ENCODE results near the gene C10orf90.

- TF ChIP-seq, protein P1, sequence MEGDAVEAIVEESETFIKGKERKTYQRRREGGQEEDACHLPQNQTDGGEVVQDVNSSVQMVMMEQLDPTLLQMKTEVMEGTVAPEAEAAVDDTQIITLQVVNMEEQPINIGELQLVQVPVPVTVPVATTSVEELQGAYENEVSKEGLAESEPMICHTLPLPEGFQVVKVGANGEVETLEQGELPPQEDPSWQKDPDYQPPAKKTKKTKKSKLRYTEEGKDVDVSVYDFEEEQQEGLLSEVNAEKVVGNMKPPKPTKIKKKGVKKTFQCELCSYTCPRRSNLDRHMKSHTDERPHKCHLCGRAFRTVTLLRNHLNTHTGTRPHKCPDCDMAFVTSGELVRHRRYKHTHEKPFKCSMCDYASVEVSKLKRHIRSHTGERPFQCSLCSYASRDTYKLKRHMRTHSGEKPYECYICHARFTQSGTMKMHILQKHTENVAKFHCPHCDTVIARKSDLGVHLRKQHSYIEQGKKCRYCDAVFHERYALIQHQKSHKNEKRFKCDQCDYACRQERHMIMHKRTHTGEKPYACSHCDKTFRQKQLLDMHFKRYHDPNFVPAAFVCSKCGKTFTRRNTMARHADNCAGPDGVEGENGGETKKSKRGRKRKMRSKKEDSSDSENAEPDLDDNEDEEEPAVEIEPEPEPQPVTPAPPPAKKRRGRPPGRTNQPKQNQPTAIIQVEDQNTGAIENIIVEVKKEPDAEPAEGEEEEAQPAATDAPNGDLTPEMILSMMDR (IDR thresholded peaks at IDR 0.05): no peak
- TF ChIP-seq POLR2A (IDR thresholded peaks at IDR 0.05): no peak
These were observed 248.7 kb downstream of the C10orf90 start for GRCh38 chr10:126421756-126422256.
